Kidney glomerular epithelial cell (primary cell): ENCODE results near the gene GSK3B.
"Not testable (repeated sequence)": the region's sequence is repeated elsewhere in the genome, so short reads cannot be mapped to it uniquely, and the experiment has no call there.

Source experiments
- DNase-seq: peaks from one replicate; lab custom pipeline; 2025; lab: John Stamatoyannopoulos, UW

Gene GSK3B

DNA sequence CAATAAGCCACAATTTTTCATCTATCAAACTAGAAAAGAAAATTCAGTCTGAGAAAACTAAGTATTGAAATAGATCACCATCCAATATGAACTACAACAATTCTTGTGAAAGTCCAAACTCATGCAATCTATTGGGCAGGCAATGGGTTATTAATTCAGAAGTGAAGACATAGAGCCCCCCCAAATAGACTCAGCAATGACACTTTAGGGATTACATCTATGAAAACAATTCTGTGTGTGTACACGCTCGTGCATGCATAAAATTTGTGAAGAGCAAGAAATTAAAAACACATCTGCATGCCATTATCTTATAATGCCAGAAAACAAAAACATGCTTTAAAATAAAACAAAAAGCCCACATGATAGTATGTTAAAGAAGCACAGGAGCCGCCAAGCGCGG lies 161.0 kb downstream of the GSK3B start:
- DNase-seq = no peak

DNA sequence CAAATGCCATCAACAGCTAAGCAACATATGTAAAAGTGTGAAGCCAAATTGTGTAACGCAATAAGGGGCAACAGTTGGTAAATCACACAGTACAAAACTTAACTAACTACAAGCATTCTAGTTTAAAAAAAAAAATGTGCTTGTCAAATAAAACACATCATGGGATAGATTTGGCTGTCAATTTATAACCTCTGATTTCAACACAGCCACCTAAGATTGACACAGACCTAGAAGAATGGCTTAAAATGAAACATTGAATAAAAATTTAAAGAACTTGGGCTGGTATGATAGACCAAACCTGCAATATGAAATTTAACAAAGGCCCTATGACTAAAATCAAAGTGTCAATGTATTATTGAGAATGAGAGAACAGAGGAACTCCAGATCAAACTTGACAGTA lies 164.0 kb downstream of the GSK3B start:
- DNase-seq = no peak

DNA sequence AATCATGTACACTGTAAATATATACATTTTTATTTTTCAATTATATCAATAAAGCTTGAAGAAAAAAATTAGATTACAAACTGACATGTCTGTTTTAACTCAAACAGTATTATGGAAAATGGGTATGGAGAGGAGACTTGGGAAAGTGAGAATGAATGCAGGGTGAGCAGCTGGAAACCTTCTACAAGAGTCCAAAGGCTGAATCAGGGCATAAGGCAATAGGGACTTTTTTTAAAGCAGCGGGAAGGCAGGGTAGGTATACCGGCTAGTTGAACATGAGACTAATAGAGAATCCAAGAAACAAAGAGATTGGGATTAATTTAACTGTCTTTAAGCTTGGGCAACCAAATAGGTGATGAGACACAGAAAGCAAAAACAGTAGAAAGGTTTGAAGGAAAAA lies 167.1 kb downstream of the GSK3B start:
- no peak for DNase-seq

DNA sequence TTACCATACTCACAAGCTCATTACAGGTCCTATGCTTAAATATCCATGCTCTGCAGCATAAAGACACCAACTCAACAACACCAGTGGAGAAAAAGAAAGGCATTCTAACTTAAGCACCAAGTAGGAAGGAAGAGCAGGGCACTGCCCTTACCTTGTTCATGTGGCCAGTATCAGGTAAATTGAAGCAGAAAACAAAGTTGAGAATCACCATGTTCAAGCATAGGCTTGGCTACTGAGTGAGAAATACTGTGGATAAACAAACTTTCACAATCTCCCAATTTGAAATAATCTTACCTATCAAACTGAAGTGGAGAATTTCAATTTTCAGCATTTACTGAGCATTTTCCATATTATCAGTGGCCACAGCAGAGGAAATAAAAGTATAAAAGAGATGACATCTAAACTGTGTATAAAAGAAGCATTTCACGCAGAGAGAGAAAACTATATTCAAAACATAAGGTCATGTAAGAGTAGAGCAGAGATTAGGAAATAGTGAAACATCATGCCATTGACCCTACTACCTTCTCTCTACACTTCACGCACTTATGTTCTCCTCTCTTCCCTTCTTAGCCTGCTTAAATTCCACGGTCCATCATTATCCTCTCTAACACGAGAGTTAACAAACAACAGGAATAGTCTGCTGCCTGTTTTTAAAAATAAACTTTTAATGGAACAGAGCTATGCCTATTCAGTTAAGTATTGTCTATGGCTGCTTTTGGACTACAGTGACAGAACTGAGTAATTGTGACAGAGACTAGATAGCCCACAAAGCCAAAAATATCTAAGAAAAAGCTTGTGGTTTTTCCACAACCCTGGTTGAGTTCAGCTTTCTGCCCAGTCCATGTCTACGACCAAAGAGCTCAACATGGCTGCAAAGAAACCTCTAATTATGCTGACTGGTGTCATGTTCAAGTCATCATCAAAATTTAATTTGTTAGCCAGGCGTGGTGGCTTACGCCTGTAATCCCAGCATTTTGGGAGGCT lies 169.8 kb downstream of the GSK3B start:
- no peak for DNase-seq

DNA sequence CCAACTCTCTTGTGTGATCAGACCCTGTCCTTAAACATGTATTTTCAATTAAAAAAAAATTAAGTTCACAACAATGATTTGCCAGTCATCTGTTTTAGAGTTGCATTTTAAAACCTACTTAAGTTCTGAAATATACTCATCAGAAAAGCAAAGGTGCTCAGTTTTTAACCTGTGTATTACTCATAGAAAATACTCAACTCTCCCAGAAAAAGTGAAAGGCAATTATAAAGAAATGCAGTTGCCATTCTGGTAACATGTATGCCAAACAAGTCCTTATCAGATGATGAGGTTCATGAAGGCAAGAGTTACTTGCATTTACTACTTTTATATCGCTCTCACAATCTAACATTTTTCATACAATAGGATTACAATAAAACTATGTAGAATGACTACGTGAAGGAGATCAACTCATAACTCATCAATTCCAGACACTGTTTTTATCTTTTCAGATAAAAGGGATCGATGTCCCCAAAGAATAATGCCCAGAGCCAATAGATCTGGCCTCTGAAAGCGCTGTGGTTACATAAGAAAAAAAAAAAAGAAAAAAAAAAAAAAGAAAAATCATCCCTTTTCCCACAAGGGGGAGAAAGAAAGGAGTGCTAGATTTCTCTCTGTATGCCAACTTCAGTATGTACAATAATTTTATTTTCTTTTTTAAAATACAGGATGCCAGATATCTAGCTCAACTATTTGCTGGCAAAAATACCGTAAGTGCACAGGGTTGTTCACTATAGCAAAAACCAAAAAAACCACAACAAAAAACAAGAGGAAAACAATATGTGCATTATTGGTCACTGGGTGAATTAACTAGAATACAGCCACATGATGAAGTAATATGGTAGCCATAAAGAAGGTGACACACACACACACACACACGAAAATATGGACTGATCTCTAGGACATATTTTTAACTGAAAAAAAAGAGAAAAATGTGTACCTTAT lies 175.0 kb downstream of the GSK3B start:
- no peak for DNase-seq

DNA sequence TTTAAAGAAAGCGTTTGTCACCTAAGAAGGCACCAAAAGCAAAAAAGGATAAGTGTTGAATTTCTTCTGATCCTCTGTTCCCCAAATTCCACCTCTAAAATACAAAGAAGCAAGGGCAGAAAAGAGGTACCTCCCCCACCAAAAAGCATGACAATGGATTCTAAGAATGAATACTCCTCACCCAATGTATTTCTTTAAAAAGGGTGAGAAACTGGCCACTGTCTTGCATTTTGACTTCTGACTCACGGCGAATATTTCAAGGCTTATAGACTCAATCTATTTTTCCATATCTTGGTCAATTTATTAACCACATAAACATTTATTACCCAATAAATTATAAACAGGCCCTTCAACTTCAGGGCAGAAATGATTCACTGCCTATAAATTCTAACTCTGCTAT lies 181.2 kb downstream of the GSK3B start:
- no peak for DNase-seq

DNA sequence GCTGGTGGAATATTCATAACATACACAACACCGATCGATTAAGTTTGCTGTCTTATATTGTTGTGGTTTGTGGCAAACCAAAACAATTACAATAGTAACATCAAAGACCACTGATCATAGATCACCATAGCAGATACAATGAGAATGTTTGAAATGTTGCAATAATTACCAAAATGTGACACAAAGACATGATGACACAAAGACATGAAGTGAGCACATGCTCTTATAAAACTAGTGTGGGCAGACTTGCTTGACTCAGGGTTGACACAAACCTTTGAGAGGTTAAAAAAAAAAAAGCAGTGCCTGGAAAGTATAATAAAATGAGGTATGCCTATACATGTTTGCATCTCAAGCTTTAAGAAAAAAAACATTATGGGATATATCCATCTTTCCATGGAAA lies 182.0 kb downstream of the GSK3B start:
- no peak for DNase-seq

DNA sequence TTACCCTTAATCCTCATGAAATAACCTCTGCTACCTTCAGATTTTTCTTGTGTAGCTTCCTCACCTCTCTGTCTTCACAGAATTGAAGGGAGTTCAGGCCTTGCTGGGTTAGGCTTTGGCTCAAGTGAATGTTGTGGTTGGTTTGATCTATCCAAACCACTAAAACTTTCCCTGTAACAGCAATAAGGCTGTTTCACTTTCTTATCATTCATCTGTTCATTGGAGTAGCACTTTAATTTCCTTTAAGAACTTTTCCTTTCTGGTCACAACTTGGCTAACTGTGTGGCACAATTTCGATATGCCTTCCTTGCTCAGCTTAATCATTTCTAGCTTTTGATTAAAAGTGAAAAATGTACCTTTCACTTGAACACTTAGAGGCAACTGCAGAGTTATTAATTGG lies 182.5 kb downstream of the GSK3B start:
- no peak for DNase-seq

DNA sequence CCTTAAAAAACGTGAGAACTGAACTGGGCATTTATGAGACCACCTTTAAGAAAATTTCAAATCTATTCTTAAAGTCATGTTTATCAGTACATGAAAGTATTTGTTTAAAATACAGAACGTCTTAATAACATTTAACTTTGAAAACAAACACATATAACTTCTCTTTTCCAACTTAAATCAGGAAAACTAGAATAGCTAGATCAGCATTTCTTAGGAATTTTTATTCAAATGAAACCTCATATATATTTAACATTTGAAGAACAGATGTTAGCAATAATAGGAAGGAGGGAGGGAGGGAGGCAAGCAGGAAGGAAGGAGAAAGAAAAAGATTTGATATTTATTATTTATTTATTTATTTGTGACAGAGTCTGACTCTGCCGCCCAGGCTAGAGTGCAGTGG lies 192.2 kb downstream of the GSK3B start:
- DNase-seq = no peak

DNA sequence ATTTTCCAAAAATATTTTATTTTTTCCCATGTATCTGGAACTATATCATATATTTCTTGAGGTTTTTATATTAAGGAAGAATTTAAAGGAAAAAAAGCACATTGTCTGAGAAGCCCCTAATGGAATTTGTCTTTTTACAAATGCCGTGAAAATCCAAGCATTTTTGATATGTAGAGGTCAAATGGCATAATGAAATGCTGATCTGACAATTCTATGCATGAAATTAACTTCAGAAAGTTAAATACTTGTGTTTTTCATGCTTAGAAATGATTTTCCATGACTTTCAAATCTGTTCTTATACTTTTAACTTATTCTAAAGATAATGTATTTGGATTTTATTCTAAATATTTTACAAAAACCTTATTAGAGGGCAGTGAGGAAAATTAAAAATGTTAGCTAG lies 193.1 kb downstream of the GSK3B start:
- DNase-seq = no peak

DNA sequence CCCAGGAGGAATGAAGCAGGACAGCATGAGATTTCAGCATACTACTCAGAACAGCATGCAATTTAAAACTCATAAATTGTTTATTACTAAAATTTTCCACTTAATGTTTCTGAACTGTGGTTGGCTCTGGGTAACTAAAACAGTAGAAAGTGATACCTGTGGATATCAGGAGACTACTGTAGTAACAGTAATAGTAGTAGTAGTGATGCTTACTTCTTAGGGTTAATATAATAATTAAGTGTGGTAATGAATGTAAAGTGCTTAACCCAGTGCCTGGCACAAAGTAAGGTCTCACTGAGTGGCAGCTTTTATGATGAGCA lies 195.1 kb downstream of the GSK3B start:
- no peak for DNase-seq

DNA sequence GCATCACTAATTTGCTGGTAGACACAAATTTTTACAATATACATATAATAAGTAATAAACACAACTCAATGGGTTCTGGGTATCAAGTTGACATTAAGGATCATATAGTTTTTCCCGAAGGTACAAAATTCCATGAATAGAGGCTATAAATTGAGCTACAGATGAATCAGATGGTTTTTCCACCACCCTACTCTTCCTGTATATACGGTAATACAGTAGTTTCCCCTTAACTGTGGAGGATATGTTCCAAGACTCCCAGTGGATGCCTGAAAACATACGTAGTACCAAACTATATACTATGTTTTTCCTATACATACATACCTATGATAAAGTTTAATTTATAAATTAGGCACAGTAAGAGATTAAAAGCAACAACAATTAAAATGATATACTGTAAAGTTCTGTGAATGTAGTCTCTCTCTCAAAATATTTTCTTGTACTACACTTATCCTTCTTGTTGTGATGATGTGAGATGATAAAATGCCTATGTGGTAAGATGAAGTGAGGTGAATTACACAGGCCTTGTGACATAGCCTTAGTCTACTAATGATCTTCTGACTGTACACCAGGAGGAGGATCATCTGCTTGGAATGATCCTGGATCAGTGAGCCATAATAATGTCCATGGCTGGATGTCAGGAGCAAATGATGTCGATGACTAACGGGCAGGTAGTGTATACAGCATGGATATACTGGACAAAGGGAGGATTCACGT lies 195.6 kb downstream of the GSK3B start:
- DNase-seq = peak; percentile 55

DNA sequence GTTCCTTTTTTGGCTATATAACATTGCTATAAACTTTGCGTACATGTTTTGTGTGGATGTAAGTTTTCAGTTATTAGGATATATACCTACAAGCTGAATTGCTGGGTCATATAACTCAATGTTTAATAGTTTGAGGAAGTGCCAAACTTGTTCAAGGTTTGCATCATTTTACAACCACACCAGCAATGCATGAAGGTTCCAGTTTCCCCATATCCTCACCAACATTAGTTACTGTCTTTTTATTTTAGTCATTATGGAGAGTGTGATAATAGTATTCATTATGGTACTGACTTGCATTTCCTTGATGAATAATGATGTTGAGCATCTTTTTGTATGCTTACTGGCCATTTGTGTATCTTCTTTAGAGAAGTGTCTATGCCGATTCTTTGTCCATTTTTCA lies 200.1 kb downstream of the GSK3B start:
- no peak for DNase-seq

DNA sequence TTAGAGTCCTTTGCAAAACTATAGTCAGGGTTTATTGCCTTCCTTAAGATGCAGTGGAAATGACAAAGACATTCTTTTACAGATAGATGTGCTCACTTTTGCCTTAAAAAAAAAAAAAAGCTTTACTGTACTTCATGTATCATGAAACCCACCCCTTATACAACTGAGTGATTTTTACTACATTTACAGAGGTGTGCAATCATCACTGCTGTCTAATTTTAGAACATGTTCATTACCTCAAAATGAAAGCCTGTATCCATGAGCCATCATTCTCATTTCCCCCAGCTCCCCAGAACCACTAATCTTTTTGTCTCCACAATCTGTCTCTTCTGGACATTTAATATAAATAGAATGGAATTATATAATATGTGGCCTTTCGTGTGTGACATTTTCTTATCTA lies 200.5 kb downstream of the GSK3B start:
- DNase-seq = no peak

DNA sequence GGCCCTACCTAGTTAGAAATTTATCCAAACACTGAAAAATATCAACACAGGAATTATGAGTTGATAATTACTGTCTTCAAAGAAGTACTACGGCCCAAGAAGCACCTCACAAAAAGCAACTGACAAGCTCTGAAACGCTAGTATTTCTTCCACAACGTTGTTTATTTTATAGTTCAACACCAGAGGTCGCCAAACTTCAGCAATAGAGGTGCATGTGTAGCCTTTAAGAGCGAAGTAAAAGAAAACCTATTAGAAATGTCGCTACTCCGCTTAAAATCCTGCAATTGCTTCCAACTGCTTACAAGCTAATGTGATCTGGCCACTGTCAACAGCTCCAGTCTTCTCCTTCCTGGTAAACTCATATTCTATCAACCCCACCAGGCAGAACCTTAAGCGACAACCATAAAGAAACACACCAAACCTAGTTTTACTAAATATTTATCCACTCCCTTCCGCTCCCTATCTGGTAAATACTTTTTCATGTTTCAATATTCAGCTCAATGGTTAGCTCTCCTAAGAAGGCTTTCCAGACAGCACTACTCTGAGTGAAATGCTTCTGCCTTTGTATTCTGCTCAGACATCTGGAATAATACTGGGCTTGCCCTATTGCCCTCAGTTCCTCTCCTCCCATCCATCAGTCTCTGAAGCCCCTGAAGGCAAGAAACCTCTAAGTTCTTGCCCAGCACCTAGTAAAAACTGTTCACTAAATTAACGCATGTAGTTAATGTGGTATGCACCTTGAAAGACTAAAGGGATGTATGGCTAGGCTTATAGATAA lies 202.1 kb downstream of the GSK3B start:
- DNase-seq = peak; percentile 62

DNA sequence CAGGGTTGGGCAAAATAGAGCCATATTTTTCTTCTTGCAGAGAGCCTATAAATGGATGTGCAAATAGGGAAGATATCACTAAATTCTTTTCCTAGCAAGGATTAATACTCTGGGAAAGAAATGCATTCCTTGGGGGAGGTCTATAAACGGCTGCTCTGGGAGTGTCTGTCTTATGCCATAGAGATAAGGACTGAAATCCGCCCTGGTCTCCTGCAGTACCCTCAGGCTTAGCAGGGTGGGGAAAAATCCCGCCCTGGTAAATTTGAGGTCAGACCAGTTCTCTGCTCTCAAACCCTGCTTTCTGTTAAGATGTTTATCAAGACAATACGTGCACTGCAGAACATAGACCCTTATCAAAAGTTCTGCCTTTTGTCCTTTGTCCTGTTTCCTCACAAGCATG lies 205.6 kb downstream of the GSK3B start:
- DNase-seq = not testable (repeated sequence)

DNA sequence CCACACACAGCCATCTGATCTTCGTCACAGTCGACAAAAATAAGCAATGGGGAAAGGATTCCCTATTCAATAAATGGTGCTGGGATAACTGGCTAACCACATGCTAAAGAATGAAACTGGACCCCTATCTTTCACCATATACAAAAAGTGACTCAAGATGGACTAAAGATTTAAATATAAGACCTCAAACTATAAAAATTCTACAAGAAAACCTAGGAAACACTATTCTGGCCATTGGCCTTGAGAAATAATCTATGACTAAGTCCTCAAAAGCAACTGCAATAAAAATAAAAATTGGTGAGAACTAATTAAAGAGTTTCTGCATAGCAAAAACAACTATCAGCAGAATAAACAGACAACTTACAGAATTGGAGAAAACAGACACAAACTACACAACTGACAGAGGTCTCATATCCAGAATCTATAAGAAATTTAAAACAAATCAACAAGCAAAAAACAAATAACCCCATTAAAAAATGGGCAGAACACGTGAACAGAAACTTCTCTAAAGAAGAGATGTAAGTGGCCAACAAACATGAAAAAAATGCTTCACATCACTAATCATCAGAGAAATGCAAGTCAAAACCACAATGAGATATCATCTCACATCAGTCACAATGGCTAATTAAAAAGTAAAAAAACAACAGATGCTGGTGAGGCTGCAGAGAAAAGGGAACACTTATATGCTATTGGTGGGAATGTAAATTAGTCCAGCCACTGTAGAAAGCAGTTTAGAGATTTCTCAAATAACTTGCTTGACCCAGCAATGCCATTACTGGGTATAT lies 208.3 kb downstream of the GSK3B start:
- peak; percentile 11 for DNase-seq

DNA sequence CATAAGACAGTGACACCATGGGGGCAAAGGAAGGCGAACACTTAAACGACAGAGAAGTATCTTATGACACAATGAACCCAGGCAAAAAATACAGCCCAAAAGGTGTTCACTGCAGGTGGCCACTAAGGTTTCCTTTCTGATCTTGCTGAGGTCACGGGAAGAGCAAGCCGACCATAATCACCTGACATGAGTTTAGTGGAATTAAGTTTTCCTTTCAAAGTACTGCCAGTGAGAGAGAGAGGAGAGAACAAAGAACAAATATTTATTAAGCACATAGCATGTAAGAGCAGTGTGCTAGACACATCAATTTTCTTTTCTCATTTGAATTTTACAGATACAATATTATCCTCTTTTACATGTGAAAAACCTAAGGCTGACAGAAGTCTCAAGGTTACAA lies 210.1 kb downstream of the GSK3B start:
- no peak for DNase-seq

DNA sequence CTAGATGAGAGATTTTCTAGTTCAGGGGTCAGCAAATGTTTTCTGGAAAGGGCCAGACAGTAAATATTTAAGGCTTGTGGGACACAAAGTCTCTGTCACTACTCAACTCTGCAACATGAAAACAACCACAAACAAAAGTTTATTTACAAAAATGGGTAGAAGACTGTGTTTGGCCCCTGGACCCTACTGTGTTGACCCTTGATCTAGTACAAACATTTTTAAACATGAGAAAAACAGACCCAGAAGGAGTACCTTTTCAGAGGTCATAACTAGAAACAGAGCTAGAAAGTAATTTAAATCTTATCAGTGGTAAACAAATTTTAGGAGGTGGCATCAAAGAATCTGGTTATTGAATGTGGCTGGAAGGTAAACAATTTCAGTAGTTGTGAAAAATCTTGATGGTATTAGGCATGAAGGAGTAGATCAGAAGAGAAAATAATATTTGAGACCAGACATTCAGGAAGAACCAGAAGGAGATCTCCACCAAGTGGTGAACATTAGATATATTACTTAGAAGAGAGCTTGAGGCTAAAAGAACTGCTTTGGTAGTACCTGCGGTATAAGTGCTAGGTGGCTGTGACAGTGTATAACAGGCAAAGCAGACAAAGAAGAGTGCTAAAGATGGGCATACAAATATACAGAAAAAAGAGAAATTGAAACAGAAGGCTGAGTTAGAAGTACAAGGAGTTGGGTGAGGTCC lies 210.6 kb downstream of the GSK3B start:
- no peak for DNase-seq

DNA sequence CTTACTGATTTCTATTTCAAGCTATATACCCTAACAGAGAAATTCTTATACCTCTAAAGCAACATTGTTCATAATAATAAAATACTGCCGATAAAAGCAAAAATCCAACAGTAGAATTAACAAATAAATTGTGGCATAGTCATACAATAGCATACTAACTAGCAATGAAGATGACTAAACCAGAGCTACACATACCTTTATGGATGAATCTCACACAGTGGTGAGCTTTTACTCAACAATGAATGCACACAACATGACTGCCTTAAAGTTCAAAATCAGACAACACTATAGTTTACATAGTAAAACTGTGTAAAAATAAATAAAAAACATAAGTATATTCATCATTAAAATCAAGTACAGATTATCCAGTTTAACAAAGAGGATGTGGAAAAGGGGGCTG lies 213.3 kb downstream of the GSK3B start:
- no peak for DNase-seq
